Pons (tissue), 1 donor: Measurements from ENCODE around the gene MATK.

Source experiments
- DNase-seq: peaks from one replicate; pipeline ENCODE4 v3.0.0-alpha.2; 2016; ENCODE audit warnings: low spot score

The MATK gene, protein sequence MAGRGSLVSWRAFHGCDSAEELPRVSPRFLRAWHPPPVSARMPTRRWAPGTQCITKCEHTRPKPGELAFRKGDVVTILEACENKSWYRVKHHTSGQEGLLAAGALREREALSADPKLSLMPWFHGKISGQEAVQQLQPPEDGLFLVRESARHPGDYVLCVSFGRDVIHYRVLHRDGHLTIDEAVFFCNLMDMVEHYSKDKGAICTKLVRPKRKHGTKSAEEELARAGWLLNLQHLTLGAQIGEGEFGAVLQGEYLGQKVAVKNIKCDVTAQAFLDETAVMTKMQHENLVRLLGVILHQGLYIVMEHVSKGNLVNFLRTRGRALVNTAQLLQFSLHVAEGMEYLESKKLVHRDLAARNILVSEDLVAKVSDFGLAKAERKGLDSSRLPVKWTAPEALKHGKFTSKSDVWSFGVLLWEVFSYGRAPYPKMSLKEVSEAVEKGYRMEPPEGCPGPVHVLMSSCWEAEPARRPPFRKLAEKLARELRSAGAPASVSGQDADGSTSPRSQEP

GRCh38 chr19:3785938-3786824 lies at the start of gene MATK:
Gene MATK, minus strand, starts transcription at chr19:3786381. Its CDS starts 1,246 bp downstream, at chr19:3785135.
- DNase-seq: no peak

DNA sequence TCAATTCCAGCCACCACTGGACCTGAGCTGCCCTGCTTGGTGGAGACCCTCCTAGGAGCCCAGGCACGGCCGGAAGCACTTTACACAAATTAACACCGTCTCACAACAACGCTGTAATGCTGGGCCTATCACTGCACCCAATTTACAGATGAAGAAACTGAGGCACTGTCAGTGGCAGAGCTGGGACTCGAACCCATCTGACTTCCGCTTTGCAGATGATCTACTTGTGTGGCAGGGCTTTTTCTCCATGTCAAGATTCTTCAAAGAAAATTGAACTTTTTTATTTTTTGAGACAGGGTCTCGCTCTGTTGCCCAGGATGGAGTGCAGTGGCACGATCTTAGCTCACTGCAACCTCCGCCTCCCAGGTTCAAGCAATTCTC lies 48.9 kb upstream of the MATK start:
- no peak for DNase-seq

DNA sequence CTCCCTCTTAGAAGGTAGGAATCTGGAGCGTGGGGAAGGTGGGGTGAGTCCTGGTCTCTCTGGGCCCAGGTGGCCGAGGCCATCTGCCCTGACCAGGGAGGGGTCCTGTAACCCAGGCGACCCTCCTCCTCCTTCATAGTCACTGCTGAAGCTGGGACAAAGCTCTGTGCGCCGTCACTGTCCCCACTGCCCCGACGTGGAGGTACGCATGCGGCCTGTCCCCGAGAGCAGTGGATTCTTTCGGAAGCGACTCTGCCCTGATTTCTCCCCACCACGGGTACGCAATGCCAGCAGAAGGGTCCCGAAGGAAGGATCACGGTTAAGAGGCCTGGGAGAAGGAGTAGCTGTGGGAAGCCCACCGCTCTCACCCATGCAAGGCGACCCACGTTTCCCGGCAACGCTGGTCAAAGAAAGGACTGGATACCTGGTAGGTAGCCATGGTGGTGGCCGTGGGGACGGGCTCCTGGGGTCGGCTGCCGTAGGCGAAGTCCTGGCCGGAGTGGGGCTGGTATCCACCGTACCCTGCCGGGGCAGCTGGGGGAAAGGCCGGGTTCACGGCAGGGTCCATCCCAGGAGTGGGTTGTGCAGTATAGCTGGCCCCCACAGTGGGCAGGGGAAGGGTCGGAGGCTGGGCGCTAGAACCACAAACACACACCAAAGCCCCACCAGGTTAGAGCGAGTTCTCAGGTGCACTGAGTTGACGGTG lies 48.3 kb upstream of the MATK start:
- DNase-seq: no peak

GRCh38 chr19:3833578-3834348 lies 47.6 kb upstream of the MATK start:
- no peak for DNase-seq

DNA sequence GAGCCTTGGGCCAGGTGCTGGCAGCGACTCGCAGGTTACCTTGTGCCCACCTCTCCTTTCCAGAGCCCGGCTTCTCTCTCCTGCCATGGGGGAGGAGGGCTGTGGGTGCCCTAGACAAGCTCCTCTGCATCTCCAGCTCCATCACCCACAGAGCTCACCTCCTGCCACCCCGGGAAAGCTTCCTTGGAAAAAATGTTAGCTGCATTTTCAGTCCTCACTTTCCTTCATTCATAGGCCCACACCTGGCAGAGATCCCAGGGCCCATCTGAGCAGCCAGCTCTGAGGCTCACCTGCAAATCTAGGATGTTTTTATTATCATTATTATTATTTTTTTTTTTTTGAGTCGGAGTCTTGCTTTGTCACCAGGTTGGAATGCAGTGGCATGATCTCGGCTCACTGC lies 45.8 kb upstream of the MATK start:
- no peak for DNase-seq

GRCh38 chr19:3831601-3832000 lies 45.4 kb upstream of the MATK start:
- no peak for DNase-seq

DNA sequence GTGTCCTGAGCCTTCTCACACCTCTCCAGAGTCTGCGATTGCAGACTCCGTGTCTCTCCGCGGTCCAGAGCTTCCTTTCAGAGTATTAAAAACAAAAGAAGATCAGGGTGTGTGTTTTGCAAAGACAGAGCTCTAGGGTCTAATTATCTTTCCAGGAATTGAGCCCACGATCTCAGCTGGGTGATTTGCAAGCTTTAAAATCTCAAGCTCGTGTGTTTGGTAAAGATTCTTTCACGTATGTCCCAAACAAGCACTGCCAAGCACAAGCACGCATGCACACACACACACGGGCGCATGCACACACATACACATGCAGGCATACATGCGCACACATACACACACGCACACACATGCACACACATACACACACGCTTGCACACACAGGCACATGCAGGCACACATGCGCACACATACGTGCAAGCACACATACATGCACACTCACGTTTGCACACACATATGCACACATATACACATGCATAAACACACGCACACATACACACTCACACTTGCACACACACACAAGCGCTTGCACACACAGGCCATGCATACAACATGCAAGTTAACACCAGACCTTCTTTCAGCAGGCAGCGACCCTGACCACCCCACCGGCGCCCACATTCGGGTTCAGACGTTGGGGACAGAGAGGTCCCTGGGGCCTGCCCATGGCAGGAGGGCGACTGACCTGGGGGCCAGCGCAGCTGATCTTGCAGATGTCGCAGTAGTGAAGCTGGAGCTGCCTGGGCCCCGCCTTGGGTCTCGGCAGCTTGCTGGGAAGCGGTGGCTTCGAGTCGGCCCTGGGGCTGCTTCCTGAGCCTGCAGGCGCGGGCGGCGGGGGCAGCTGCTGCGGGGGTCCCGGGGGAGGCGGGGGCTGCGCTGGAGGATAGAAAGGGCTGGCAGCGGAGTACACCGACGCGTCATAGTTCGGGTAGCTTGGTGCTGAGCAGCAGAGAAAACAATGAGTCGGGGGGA lies 44.7 kb upstream of the MATK start:
- DNase-seq: no peak

- DNase-seq: no peak
These were observed 41.1 kb upstream of the MATK start for GRCh38 chr19:3827306-3827705.

DNA sequence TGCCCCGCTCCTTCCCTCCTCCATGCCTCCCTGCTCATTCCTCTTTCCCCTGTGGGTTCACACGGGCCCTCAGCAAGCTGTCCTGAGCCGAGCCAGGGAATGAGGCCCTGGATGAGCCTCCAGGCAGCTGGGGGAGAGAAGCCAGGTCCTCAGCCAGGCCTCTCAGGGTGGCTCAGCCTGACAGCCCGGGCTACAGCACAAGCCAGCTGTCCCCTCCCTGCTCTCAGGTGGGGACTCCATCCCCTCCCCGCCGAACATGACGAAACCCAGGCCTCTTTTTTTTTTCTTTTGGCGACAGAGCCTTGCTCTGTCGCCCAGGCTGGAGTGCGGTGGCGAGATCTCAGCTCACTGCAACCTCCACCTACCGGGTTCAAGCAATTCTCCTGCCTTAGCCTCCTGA lies 40.0 kb upstream of the MATK start:
- DNase-seq: no peak

DNA sequence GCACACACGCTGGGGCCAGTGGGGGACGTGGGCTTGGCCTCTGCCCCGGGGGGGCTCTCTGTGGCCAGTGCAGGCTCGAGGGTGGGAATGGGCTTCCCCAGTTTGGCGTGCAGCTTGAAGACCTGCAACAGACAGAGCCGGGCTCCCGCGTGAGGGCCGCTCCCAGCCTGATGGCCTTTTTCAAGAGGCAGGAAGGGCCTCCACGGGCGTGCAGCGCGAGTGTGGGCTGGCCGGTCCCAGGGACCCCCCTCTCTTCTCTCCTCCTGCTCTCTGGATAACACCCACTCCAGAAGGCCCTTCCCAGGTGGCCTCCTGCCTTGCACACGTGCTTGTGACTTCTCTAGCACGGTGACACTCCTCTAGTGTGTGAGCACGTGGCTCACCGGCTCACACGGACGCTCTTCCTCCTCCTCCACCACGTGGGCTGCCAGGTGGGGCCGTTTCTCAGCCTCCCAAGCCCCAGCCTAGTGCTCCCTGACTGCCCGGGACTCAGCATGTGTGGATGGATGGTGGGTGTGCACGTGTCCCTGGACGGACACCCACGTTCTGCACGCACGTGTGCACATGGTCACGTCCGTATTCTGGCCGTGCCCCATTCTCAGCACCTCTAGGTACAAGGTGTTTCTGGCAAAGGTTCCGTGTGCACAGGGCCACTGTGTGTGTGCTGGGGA lies 39.2 kb upstream of the MATK start:
- DNase-seq: no peak

DNA sequence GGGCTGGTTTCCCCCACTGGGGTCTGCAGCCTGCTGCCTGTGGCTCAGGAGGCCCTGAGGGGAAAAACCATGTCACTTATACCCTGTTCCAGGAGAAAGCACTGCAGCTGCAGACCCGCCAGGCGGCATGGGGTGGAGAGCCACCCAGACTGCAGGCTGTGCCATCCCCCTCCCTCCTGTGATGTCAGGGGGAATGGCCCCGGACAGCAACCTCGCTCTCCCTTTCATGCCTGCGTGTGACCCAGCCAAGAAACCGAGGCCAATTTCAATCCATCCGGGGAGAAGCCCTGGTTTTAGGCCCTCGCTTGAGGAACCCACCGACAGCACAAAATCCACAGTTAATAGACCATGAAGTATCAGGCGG lies 37.2 kb upstream of the MATK start:
- no peak for DNase-seq

- DNase-seq: no peak
These were observed 36.6 kb upstream of the MATK start for GRCh38 chr19:3822683-3823349.

DNA sequence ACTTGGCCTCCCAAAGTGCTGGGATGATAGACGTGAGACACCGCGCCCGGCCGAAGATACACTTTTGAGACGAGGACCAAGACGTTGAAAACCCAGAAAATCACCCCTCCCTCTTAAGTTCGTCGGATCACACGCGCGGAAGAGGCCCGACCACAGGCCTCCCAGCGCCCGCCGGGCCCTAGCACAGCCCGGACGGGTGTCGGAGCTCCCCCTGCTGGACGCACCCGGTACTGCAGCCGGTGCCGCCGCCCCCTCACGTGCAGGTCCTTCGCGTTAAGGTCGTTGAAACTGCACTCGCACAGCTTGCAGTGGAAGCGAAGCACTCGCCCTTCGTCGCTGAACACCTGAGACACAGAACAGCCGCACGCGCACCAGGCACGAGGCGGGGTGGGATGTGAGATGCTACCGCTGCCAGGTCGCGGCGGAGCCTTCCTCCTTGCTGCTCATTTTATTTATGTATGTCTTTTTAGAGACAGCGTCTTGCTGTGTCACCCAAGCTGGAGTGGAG lies 35.7 kb upstream of the MATK start:
- no peak for DNase-seq

GRCh38 chr19:3821156-3821555 lies 35.0 kb upstream of the MATK start:
- no peak for DNase-seq

DNA sequence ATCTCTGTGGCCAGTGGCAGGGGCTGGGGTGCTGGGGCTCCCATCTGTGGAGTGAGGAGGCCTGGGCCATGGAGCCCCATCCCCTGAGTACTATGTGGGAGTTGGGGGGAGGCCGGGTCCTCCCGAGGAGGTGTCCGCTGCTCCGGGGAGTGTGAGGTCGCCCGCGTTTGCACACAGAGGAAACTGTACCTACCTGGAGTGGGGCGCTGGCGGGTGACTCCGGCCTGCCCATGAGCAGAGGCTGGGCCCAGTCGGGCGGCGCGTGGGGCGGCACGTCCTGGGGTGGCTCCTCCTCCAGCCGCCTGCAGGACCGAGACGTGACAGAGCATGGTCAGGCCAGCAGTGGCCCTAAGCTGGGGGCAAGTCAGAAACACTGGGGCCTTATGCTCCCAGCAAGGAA lies 33.8 kb upstream of the MATK start:
- DNase-seq: no peak

DNA sequence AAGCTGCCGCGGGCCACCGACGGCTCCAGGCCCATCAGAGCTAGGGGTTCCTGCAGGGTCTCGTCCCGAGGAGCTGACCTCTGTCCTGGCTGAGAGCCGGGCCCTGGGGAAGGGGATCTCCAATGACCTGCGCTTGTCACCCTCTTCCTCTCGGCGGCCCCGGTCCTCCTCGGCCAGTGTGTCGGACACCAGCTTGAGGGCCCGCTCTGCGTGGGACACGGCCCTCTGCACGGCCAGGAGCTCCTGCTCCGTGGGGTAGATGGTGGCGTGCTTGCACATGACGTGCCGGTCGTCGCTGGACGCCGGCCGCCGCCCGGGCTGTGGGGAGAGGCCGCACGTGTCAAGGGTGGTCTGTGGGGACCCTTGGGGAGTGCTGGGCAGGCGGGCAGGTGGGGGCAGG lies 32.7 kb upstream of the MATK start:
- no peak for DNase-seq

DNA sequence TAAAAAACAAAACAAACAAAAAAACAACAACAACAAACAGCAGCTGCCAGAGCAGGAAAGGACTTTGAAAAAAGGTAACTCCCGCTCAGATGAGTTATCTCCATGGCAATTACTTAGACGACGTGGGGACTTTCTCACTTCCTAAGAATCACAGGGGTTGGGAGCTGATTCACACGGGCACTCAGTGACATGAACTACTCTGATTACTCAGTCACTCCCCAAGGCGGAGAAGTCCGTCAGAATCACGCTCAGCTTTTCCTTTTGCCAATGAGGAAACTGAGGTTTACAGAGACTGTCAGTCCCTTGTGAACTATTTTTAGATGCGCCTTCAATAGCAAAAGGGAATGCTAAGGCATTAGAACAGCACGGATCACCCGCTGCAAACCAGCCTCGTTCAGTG lies 32.3 kb upstream of the MATK start:
- DNase-seq: peak; percentile 22

- DNase-seq: no peak
These were observed 31.6 kb upstream of the MATK start for GRCh38 chr19:3817761-3818160.

DNA sequence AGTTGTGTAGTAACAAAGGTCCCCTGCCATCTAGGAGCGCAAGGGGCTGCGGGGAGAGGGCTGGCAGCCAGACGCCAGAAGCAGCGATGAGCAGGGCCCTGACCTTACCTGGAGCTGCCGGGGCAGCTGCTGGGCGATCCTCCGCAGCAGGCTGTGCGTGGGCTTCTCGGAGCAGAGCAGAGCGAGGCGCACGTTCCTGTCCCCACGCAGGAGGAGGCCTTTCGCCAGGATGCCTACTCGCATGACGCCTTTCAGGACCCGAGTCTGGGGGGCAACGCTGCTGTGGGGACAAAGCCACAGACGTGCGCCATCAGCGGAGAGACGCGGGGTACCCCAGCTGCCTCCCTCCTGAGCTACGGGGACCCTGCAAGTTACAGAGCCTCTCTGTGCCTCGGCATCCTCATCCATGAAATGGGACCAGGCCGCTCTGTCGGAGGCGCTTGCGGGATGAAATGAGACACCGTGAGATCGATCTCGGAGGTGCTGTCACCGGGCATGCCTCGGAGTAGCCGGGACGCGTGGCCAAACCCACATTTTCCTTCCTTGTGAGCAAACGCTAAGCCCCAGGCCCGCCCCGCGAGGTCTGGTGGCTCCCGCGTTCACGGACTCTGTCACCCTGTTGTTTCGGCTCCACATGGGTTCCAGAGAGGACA lies 30.5 kb upstream of the MATK start:
- no peak for DNase-seq
